Measurements from ENCODE around the gene CTNND1. TPM values are rescaled to one million over a fixed set of nuclear protein-coding genes. Genes with fewer than 3 reads are reported as not detected.

Gene CTNND1
- total RNA-seq, 2 donors from 2014 or later = 190 to 216 TPM

- no peak overlapping the region for H3K9ac ChIP-seq (ENCODE audit: extremely low read depth, low read length, poor library complexity, severe bottlenecking)
- no peaks in the 10 kb centered on the region for H3K27me3 ChIP-seq (ENCODE audit: control insufficient read depth, insufficient read depth, low read length, poor library complexity, severe bottlenecking)
- H3K4me3 Mint-ChIP-seq = no peak overlapping the region
- no peak overlapping the region for H3K4me3 ChIP-seq (ENCODE audit: low read length)
- H3K27ac Mint-ChIP-seq = peak overlapping the region; percentile 77
- DNase-seq = no peak
- no peak overlapping the region for H3K27ac ChIP-seq (ENCODE audit: low read depth, low read length)
- no peaks in the 10 kb centered on the region for H3K9me3 ChIP-seq (ENCODE audit: control insufficient read depth, low read length)
- TF ChIP-seq CTCF (conservative IDR thresholded peaks at IDR 0.05) = no peak
- no peaks in the 10 kb centered on the region for H3K27me3 Mint-ChIP-seq (ENCODE audit: insufficient read depth)
- H3K4me1 Mint-ChIP-seq = peaks cover 20% of the 10 kb centered on the region
- WGBS, 2 experiments (ENCODE audit: insufficient coverage in 1 of 2, insufficient read length in 1 of 2) = 83 to 97% methylated on average over 4 to 5 of the region's 7 CpGs
- peaks cover 17% of the 10 kb centered on the region for H3K36me3 ChIP-seq (ENCODE audit: control insufficient read depth, insufficient read depth, low read length)
- H3K9me3 Mint-ChIP-seq = no peaks in the 10 kb centered on the region
- peaks cover 16% of the 10 kb centered on the region for H3K36me3 Mint-ChIP-seq (ENCODE audit: low read depth)
- no peaks in the 10 kb centered on the region for H3K4me1 ChIP-seq (ENCODE audit: control insufficient read depth, insufficient read depth, low read length)
These were observed 32.1 kb upstream of the CTNND1 start for GRCh38 chr11:57729479-57729878.

GRCh38 chr11:57732661-57733060, 28.9 kb upstream of the CTNND1 start:
- DNase-seq = no peak
- H3K9ac ChIP-seq (ENCODE audit: extremely low read depth, low read length, poor library complexity, severe bottlenecking) = no peak overlapping the region
- peaks cover 24% of the 10 kb centered on the region for H3K36me3 ChIP-seq (ENCODE audit: control insufficient read depth, insufficient read depth, low read length)
- WGBS, 2 experiments (ENCODE audit: insufficient coverage in 1 of 2, insufficient read length in 1 of 2) = 100% methylated on average over 1 of the region's 1 CpG
- Mint-ChIP-seq H3K4me3 (no peak overlapping the region), H3K9me3 (no peaks in the 10 kb centered on the region), H3K4me1 (peaks cover 30% of the 10 kb centered on the region), H3K27me3 (ENCODE audit: insufficient read depth) (no peaks in the 10 kb centered on the region), H3K36me3 (ENCODE audit: low read depth) (peaks cover 27% of the 10 kb centered on the region), H3K27ac (no peak overlapping the region)
- no peaks in the 10 kb centered on the region for H3K27me3 ChIP-seq (ENCODE audit: control insufficient read depth, insufficient read depth, low read length, poor library complexity, severe bottlenecking)
- H3K4me1 ChIP-seq (ENCODE audit: control insufficient read depth, insufficient read depth, low read length) = peaks cover 7% of the 10 kb centered on the region
- TF ChIP-seq CTCF (conservative IDR thresholded peaks at IDR 0.05) = no peak
- H3K4me3 ChIP-seq (ENCODE audit: low read length) = no peak overlapping the region
- no peak overlapping the region for H3K27ac ChIP-seq (ENCODE audit: low read depth, low read length)
- no peaks in the 10 kb centered on the region for H3K9me3 ChIP-seq (ENCODE audit: control insufficient read depth, low read length)

GRCh38 chr11:57735619-57736298, 25.8 kb upstream of the CTNND1 start:
- no peak overlapping the region for H3K27ac ChIP-seq (ENCODE audit: low read depth, low read length)
- peak overlapping the region; percentile 86 for H3K27ac Mint-ChIP-seq
- 69 to 72% methylated on average over 3 of the region's 3 CpGs for WGBS, 2 experiments (ENCODE audit: insufficient coverage in 1 of 2, insufficient read length in 1 of 2)

More at GRCh38 chr11:57735619-57736298, 25.8 kb upstream of the CTNND1 start:
- Histone ChIP-seq H3K4me1 (ENCODE audit: control insufficient read depth, insufficient read depth, low read length) (peaks cover 7% of the 10 kb centered on the region), H3K4me3 (ENCODE audit: low read length) (peak overlapping the region; percentile 63), H3K9ac (ENCODE audit: extremely low read depth, low read length, poor library complexity, severe bottlenecking) (no peak overlapping the region), H3K9me3 (ENCODE audit: control insufficient read depth, low read length) (no peaks in the 10 kb centered on the region), H3K27me3 (ENCODE audit: control insufficient read depth, insufficient read depth, low read length, poor library complexity, severe bottlenecking) (no peaks in the 10 kb centered on the region), H3K36me3 (ENCODE audit: control insufficient read depth, insufficient read depth, low read length) (peaks cover 55% of the 10 kb centered on the region)
- H3K4me1 Mint-ChIP-seq = peaks cover 18% of the 10 kb centered on the region
- H3K9me3 Mint-ChIP-seq = no peaks in the 10 kb centered on the region
- peak overlapping the region; percentile 24 for H3K4me3 Mint-ChIP-seq
- no peak for TF ChIP-seq CTCF (conservative IDR thresholded peaks at IDR 0.05)
- peak; percentile 57 for DNase-seq
- H3K36me3 Mint-ChIP-seq (ENCODE audit: low read depth) = peaks cover 35% of the 10 kb centered on the region
- H3K27me3 Mint-ChIP-seq (ENCODE audit: insufficient read depth) = no peaks in the 10 kb centered on the region

All from endodermal cell (in vitro differentiated cells).